Uterine smooth muscle cell (primary cell): ENCODE data around the gene AS3MT. TPM values are rescaled to one million over a fixed set of nuclear protein-coding genes. Genes with fewer than 3 reads are reported as not detected.

Experiments
- total RNA-seq: library from RNA; depleted of rRNA; stranded (reverse); fragments of >200 nt; gene quantifications from 2 replicates; pipeline ENCODE4 v1.2.3, GENCODE V29; 2014

AS3MT gene
- 11.0 and 13.7 TPM in 2 replicates for total RNA-seq

GRCh38 chr10:102869258-102870198, at the start of gene AS3MT:
Gene AS3MT (plus strand): TSS chr10:102869470. CDS start chr10:102869593, 123 bp downstream.

GRCh38 chr10:102837230-102837721, 32.0 kb upstream of the AS3MT start, which contains the start of gene CYP17A1:
Gene CYP17A1 (minus strand): TSS chr10:102837413. CDS start chr10:102837361, 52 bp downstream.

GRCh38 chr10:102917962-102918816, 48.9 kb downstream of the AS3MT start, which contains the start of gene CNNM2:
Gene CNNM2 (plus strand): TSS chr10:102918294. CDS start chr10:102918481, 187 bp downstream.

Other genes starting within 250 kb of the AS3MT start
- gene TRIM8, start 225.0 kb upstream of the AS3MT start, total RNA-seq = 64.5 and 68.6 TPM in 2 replicates
- gene ARL3, start 155.1 kb upstream of the AS3MT start, total RNA-seq = 7.2 and 8.4 TPM in 2 replicates
- 5.0 and 7.0 TPM in 2 replicates for gene SFXN2, start 154.8 kb upstream of the AS3MT start, total RNA-seq
- gene WBP1L, start 125.5 kb upstream of the AS3MT start, total RNA-seq = 39.2 and 51.7 TPM in 2 replicates
- not detected in 2 replicates for gene CYP17A1, start 32.1 kb upstream of the AS3MT start, total RNA-seq
- 12.9 and 15.6 TPM in 2 replicates for gene BORCS7, start 15.2 kb upstream of the AS3MT start, total RNA-seq
- 6.5 and 12.5 TPM in 2 replicates for gene CNNM2, start 48.8 kb downstream of the AS3MT start, total RNA-seq